PFSK-1 (cell line): ENCODE measurements around the gene KIF11.

Source experiments
- FOXP2 ChIP-seq: optimal IDR thresholded peaks from 2 replicates; pipeline ENCODE3; 2011; ENCODE audit warnings: borderline replicate concordance, control low read depth, inconsistent platforms; ENCODE audit not compliant: insufficient read depth; ENCODE audit errors: extremely low read length, extremely low read depth
- POLR2AphosphoS5 ChIP-seq: IDR thresholded peaks from 2 replicates; pipeline ENCODE4 v1.6.1; 2012; ENCODE audit warnings: low read depth, mild to moderate bottlenecking, control low read depth, low read length, moderate library complexity
- SIN3A ChIP-seq: IDR thresholded peaks from 2 replicates; pipeline ENCODE4 v1.6.1; 2012; ENCODE audit warnings: mild to moderate bottlenecking, low read length, moderate library complexity, borderline replicate concordance; ENCODE audit not compliant: insufficient read depth
- TAF1 ChIP-seq: IDR thresholded peaks from 2 replicates; pipeline ENCODE4 v1.6.1; 2012; ENCODE audit warnings: low read length, control low read depth, borderline replicate concordance; ENCODE audit not compliant: insufficient read depth
- TF ChIP-seq, protein P1 (sequence below), 2 experiments: IDR thresholded peaks; 2 replicates each; pipeline versions ENCODE4 v1.6.1 to v1.8.0; 2011 to 2012; ENCODE audit warnings: low read depth in 2 of 2, low read length in 2 of 2, control low read depth in 1 of 2, inconsistent platforms in 1 of 2, mild to moderate bottlenecking in 1 of 2, moderate library complexity in 1 of 2; ENCODE audit not compliant: insufficient read depth in 1 of 2

KIF11 gene

DNA sequence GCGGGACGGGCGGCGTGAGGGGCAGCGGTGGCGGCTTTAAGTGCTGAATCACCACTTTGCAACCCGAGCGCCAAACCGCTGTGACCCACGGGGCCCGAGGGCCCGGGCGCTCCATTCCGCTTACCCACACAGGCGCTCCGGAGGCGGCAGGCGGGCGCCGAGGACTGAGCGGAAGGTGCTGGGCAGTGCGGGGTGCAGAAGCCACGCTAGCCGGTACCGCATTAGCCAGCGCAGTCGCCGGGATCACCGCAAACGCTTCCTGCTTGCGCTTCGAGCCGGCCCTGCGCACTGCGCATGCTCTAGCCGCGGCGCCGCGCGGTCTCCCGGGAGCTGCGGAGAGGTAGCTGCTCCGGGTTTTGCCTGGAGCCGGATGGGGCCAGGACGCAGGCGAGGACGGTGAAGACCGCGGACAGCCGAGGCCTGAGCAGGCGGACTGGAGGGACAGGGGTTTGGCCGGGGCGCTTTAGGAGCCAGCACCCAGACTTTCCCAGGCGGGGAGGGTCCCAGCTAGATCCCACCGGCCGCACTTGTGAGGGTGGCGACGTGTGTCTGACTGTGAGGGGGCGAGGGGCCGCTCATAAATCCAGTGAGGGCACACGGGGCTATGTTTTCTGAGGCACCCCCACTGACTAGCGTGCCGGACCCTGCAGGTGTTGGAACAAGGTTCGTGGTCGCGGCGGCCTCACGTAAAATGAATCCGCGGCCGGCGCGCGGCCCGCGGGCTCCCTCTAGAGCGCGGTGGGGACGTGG is 19.0 kb upstream of the KIF11 start, which contains the start of gene IDE:
Gene IDE (minus strand): TSS at position 296 of the 750 bp plus-strand sequence. CDS start 74 bp downstream, at position 222.
- peak; percentile 89 for TF ChIP-seq POLR2AphosphoS5
- peak; percentile 71; the same call in 1 of the 2 replicates for TF ChIP-seq TAF1
- TF ChIP-seq SIN3A = peak; percentile 58; the same call in 1 of the 2 replicates
- peak; percentile 28 for TF ChIP-seq FOXP2
- TF ChIP-seq, protein P1, sequence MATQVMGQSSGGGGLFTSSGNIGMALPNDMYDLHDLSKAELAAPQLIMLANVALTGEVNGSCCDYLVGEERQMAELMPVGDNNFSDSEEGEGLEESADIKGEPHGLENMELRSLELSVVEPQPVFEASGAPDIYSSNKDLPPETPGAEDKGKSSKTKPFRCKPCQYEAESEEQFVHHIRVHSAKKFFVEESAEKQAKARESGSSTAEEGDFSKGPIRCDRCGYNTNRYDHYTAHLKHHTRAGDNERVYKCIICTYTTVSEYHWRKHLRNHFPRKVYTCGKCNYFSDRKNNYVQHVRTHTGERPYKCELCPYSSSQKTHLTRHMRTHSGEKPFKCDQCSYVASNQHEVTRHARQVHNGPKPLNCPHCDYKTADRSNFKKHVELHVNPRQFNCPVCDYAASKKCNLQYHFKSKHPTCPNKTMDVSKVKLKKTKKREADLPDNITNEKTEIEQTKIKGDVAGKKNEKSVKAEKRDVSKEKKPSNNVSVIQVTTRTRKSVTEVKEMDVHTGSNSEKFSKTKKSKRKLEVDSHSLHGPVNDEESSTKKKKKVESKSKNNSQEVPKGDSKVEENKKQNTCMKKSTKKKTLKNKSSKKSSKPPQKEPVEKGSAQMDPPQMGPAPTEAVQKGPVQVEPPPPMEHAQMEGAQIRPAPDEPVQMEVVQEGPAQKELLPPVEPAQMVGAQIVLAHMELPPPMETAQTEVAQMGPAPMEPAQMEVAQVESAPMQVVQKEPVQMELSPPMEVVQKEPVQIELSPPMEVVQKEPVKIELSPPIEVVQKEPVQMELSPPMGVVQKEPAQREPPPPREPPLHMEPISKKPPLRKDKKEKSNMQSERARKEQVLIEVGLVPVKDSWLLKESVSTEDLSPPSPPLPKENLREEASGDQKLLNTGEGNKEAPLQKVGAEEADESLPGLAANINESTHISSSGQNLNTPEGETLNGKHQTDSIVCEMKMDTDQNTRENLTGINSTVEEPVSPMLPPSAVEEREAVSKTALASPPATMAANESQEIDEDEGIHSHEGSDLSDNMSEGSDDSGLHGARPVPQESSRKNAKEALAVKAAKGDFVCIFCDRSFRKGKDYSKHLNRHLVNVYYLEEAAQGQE (IDR thresholded peaks at IDR 0.05; ENCODE audit: insufficient read depth in 1 of 2, low read depth in 2 of 2, low read length in 2 of 2) = no peak; a peak in 1 of 4 replicates

DNA sequence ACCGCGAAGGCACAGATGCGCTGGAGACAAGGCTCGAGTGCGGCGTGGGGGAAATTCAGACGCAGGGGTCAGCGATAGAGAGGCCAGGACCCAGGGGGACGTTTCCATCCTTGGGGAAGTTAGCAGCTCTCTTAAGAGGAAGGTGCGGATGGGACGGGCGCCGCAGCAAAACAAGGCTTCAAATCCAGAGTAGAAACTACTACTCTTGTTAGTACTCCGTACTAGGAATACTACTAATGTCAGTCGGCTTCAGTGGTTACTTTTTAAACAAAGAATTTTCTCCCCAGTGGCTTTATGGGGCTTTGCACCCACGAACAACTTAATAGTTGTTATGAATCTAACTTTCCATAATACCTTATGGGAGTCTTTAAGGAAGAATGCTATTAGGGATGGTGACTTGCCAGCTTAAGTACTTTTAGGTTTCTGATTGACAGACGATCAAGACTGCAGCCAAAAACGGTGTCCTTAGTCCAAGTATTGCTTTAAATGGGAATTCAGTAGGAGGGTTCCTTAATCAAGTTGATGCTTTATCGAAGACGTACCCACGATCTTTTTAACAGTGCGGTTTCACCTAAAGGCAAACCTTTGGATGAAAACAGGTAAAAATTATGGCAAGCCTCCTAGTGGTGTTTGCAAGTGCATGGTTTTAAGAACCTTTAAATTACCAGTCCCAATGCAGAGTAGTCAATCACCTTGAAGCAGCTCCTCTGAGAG is 18.2 kb upstream of the KIF11 start:
- TF ChIP-seq POLR2AphosphoS5 = no peak
- no peak for TF ChIP-seq SIN3A
- TF ChIP-seq, protein P1 (IDR thresholded peaks at IDR 0.05; ENCODE audit: insufficient read depth in 1 of 2, low read depth in 2 of 2, low read length in 2 of 2) = no peak
- TF ChIP-seq TAF1 = no peak
- no peak for TF ChIP-seq FOXP2

DNA sequence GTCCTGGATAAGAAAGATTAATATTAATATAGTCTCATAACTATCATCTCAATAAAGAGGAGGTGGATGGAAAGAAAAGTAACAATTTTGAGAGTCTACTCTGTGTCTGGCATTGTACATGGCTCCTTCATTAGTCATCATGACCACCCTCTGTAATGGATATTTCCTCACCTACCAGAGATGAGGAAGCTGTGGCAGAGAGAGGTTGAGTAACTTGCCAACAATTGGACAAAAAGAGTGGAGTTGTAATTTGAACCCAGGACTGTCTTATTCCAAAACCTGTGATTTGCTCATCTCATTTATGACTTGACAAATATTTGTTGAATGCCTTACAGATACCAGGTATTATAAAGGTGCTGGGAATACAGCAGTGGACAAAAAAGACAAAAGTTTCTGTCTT is 17.0 kb upstream of the KIF11 start:
- TF ChIP-seq SIN3A = no peak
- TF ChIP-seq, protein P1 (IDR thresholded peaks at IDR 0.05; ENCODE audit: insufficient read depth in 1 of 2, low read depth in 2 of 2, low read length in 2 of 2) = no peak
- TF ChIP-seq POLR2AphosphoS5 = no peak
- no peak for TF ChIP-seq FOXP2
- TF ChIP-seq TAF1 = no peak

DNA sequence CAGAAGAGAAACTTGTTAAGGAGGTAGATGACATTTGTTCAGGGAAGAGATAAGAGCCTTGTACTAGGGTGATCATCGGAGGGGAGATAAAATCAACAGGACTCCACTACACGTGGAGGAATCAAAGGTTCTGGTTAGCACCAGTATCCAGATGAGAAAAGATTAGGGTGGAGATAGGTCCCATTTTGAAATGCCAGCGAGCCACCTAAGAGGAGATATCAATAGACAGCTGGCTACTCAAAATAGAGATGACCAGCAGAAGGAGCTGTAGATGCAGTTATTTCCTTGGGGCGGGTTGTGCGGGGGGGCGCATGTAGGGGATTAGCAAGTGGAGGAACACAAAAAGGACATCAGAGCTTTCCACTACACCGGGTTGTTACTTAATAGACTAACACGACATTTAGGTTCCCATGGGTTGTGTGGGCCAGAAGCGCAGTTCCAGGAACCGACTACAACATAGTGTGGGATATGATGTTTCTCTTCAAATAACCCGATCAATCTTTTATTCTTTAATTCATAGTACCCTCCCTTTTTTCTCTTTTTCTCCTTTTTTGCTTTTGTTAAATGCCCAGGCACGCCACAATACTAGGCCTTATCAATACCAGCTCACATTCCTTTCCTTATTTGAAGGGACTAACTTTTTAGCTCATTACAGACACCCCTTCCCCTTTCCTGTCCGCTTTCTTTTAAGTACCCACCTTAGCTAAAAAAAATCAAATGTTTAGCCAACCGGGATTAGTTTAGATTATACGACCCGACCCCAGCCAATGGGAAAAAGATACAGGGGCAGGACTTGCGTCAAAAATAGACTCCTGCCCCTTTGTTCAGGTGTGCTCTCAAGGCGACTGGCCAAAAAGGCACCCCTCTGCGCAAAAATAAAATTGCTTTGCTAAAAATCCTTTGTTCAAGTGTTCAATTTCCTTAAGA is 2.0 kb upstream of the KIF11 start:
- no peak for TF ChIP-seq SIN3A
- no peak for TF ChIP-seq TAF1
- TF ChIP-seq, protein P1 (IDR thresholded peaks at IDR 0.05; ENCODE audit: insufficient read depth in 1 of 2, low read depth in 2 of 2, low read length in 2 of 2) = no peak
- TF ChIP-seq POLR2AphosphoS5 = no peak
- TF ChIP-seq FOXP2 = no peak
